SK-N-MC (cell line): ENCODE results near the gene FUBP3.

ENCODE experiments used
- EZH2 ChIP-seq: fragments of 200-600 bp; sonication (generic); IDR thresholded peaks from one replicate; pipeline ENCODE4 v1.6.1; 2017; ENCODE audit warnings: antibody characterized with exemption
- FOXP2 ChIP-seq: optimal IDR thresholded peaks from 2 replicates; pipeline ENCODE3; 2011; ENCODE audit warnings: mild to moderate bottlenecking, moderate library complexity; ENCODE audit not compliant: insufficient read depth; ENCODE audit errors: extremely low read length, control extremely low read depth
- POLR2AphosphoS5 ChIP-seq: IDR thresholded peaks from 2 replicates; pipeline ENCODE4 v1.6.1; 2012; ENCODE audit warnings: mild to moderate bottlenecking, low read depth, low read length, borderline replicate concordance

- TF ChIP-seq EZH2 (no peak), POLR2AphosphoS5 (no peak), FOXP2 (no peak)
Measured at GRCh38 chr9:130630506-130631330, 51.3 kb downstream of the FUBP3 start.
